Suprapubic skin (tissue), 4 donors: ENCODE data around the gene LMBR1. TPM values are rescaled to one million over a fixed set of nuclear protein-coding genes. Genes with fewer than 3 reads are reported as not detected.
"Not testable (repeated sequence)": the region's sequence is repeated elsewhere in the genome, so short reads cannot be mapped to it uniquely, and the experiment has no call there.

Experiments used
- DNase-seq, 2 donors: peaks; one replicate each; pipeline ENCODE4 v3.0.0-alpha.2; 2019; ENCODE audit warnings: low spot score in 2 of 2
- H3K27ac ChIP-seq: fragments of 200-600 bp; sonication (generic); one replicate; pipeline ENCODE4 v1.5.1; 2019
- H3K27me3 ChIP-seq: fragments of 200-600 bp; sonication (generic); one replicate; pipeline ENCODE4 v1.5.1; 2019
- H3K36me3 ChIP-seq: fragments of 200-600 bp; sonication (generic); one replicate; pipeline ENCODE4 v1.5.1; 2019
- H3K4me1 ChIP-seq: fragments of 200-600 bp; sonication (generic); one replicate; pipeline ENCODE4 v1.5.1; 2019
- H3K4me3 ChIP-seq: fragments of 200-600 bp; sonication (generic); one replicate; pipeline ENCODE4 v1.5.1; 2019; ENCODE audit warnings: mild to moderate bottlenecking
- H3K9me3 ChIP-seq: fragments of 200-600 bp; sonication (generic); one replicate; pipeline ENCODE4 v1.5.1; 2019
- CTCF ChIP-seq, 2 donors: fragments of 200-600 bp in 1 of 2; fragments of 450-650 bp in 1 of 2; sonication (generic) in 1 of 2; IDR thresholded peaks; one replicate each; pipeline ENCODE4 v1.5.1; 2016 to 2019; ENCODE audit warnings: antibody characterized with exemption in 2 of 2, mild to moderate bottlenecking in 1 of 2, moderate library complexity in 1 of 2
- EP300 ChIP-seq: sonication (generic); formaldehyde crosslinking; IDR thresholded peaks from one replicate; pipeline ENCODE4 v1.6.1; 2017; ENCODE audit warnings: antibody characterized with exemption
- POLR2A ChIP-seq, 2 donors: fragments of 450-650 bp; IDR thresholded peaks; one replicate each; pipeline ENCODE4 v1.6.1; 2017; ENCODE audit warnings: antibody characterized with exemption in 2 of 2, mild to moderate bottlenecking in 2 of 2, moderate library complexity in 2 of 2
- POLR2AphosphoS5 ChIP-seq, 3 donors: sonication (generic); formaldehyde crosslinking; IDR thresholded peaks; one replicate each; pipeline ENCODE4 v1.6.1; 2017; ENCODE audit warnings: antibody characterized with exemption in 3 of 3
- WGBS: methylation state at CpG from one replicate; pipeline ENCODE4 v1.1.5; 2018; 5-methylcytosine and 5-hydroxymethylcytosine counted together
- total RNA-seq, 4 donors: library from RNA; depleted of rRNA; stranded (reverse); fragments of >200 nt; gene quantifications; one replicate each; pipeline ENCODE4 v1.1.0, GENCODE V29; 2016

The LMBR1 gene
- total RNA-seq, 4 donors from 2014 or later, result 48.7 to 104 (median 59.1) TPM

GRCh38 chr7:156920487-156921373 lies 27.7 kb upstream of the LMBR1 start:
- H3K36me3 ChIP-seq, H3K4me1 ChIP-seq, H3K9me3 ChIP-seq, H3K4me3 ChIP-seq, DNase-seq, H3K27ac ChIP-seq: not testable (repeated sequence)
- peaks cover 17% of the 10 kb centered on the region for H3K27me3 ChIP-seq
- 75% methylated on average over 24 of the region's 24 CpGs for WGBS

GRCh38 chr7:156920076-156920475 lies 27.1 kb upstream of the LMBR1 start:
- Histone ChIP-seq H3K4me3 (no peak overlapping the region), H3K27me3 (peaks cover 17% of the 10 kb centered on the region), H3K9me3 (no peaks in the 10 kb centered on the region), H3K27ac (no peak overlapping the region), H3K4me1 (no peaks in the 10 kb centered on the region), H3K36me3 (no peaks in the 10 kb centered on the region)
- 56% methylated on average over 5 of the region's 5 CpGs for WGBS
- TF ChIP-seq POLR2AphosphoS5 (IDR thresholded peaks at IDR 0.05) (no peak), CTCF (IDR thresholded peaks at IDR 0.05) (no peak), EP300 (no peak), POLR2A (IDR thresholded peaks at IDR 0.05) (no peak)
- no peak for DNase-seq

GRCh38 chr7:156919132-156919713 lies 26.2 kb upstream of the LMBR1 start:
- H3K27me3 ChIP-seq, result peaks cover 17% of the 10 kb centered on the region
- H3K4me3 ChIP-seq, result no peak overlapping the region
- no peak overlapping the region for H3K27ac ChIP-seq
- no peaks in the 10 kb centered on the region for H3K4me1 ChIP-seq
- 78% methylated on average over 8 of the region's 19 CpGs for WGBS
- no peaks in the 10 kb centered on the region for H3K9me3 ChIP-seq
- no peaks in the 10 kb centered on the region for H3K36me3 ChIP-seq
- DNase-seq, result no peak
- TF ChIP-seq EP300 (no peak), POLR2AphosphoS5 (IDR thresholded peaks at IDR 0.05) (no peak), POLR2A (IDR thresholded peaks at IDR 0.05) (no peak), CTCF (IDR thresholded peaks at IDR 0.05) (no peak)

- H3K27me3 ChIP-seq, result peaks cover 17% of the 10 kb centered on the region
- WGBS, result 48% methylated on average over 1 of the region's 1 CpG
- H3K9me3 ChIP-seq, result no peaks in the 10 kb centered on the region
- no peak overlapping the region for H3K4me3 ChIP-seq
- no peak for DNase-seq
- no peak overlapping the region for H3K27ac ChIP-seq
- no peaks in the 10 kb centered on the region for H3K36me3 ChIP-seq
- no peaks in the 10 kb centered on the region for H3K4me1 ChIP-seq
- no peak for TF ChIP-seq CTCF (IDR thresholded peaks at IDR 0.05)
- TF ChIP-seq EP300, result no peak
- TF ChIP-seq POLR2AphosphoS5 (IDR thresholded peaks at IDR 0.05), result no peak
- no peak for TF ChIP-seq POLR2A (IDR thresholded peaks at IDR 0.05)
These were observed 25.7 kb upstream of the LMBR1 start for GRCh38 chr7:156918635-156919034.

- not testable (repeated sequence) for H3K4me1 ChIP-seq, H3K27ac ChIP-seq, H3K4me3 ChIP-seq, H3K27me3 ChIP-seq, DNase-seq, H3K9me3 ChIP-seq, H3K36me3 ChIP-seq
- WGBS, result 73% methylated on average over 3 of the region's 3 CpGs
These were observed 16.7 kb upstream of the LMBR1 start for GRCh38 chr7:156909574-156910252.

- Histone ChIP-seq H3K4me3 (no peak overlapping the region), H3K36me3 (no peaks in the 10 kb centered on the region), H3K27ac (no peak overlapping the region), H3K4me1 (peaks cover 15% of the 10 kb centered on the region), H3K9me3 (no peaks in the 10 kb centered on the region), H3K27me3 (no peaks in the 10 kb centered on the region)
- 55% methylated on average over 4 of the region's 4 CpGs for WGBS
- TF ChIP-seq POLR2A (IDR thresholded peaks at IDR 0.05), result no peak
- TF ChIP-seq EP300, result no peak
- TF ChIP-seq CTCF (IDR thresholded peaks at IDR 0.05), result no peak
- TF ChIP-seq POLR2AphosphoS5 (IDR thresholded peaks at IDR 0.05), result peak in 1 of 3 donors; percentile 52
- no peak for DNase-seq
These were observed 14.7 kb upstream of the LMBR1 start for GRCh38 chr7:156907656-156908055.
